Mucosa of descending colon (tissue), 3 donors: ENCODE measurements around the gene SAP30BP. TPM values are rescaled to one million over a fixed set of nuclear protein-coding genes. Genes with fewer than 3 reads are reported as not detected.

Source experiments
- ATAC-seq: fragments of 200-7000 bp; cut with Tn5 transposase; one replicate; pipeline ENCODE4 v1.9.1; 2020; ENCODE audit warnings: mild to moderate bottlenecking, moderate library complexity
- DNase-seq, 3 donors: peaks; one replicate each; pipeline ENCODE4 v3.0.0-alpha.2; 2020
- H3K36me3 ChIP-seq: fragments of 200-600 bp; one replicate; pipeline ENCODE4 v1.8.0; 2021; ENCODE audit warnings: low read depth, mild to moderate bottlenecking
- H3K4me1 ChIP-seq: fragments of 200-600 bp; one replicate; pipeline ENCODE4 v1.8.0; 2021; ENCODE audit warnings: low read depth, mild to moderate bottlenecking
- H3K4me3 ChIP-seq: fragments of 200-600 bp; one replicate; pipeline ENCODE4 v1.8.0; 2021; ENCODE audit warnings: mild to moderate bottlenecking
- H3K9me3 ChIP-seq: fragments of 200-600 bp; one replicate; pipeline ENCODE4 v1.8.0; 2021; ENCODE audit warnings: mild to moderate bottlenecking
- CTCF ChIP-seq: fragments of 200-600 bp; IDR thresholded peaks from one replicate; pipeline ENCODE4 v1.8.0; 2022; ENCODE audit warnings: antibody characterized with exemption, mild to moderate bottlenecking
- intact Hi-C, 2 donors: fragments of 100-400 bp; cut with DNase I in 1 of 2; cut with micrococcal nuclease in 1 of 2; formaldehyde crosslinking; loops; one replicate each; pipeline versions ENCODE4 v1.11.0 to v1.11.1; 2022; cut with DNase I, micrococcal nuclease
- total RNA-seq, 3 donors: library from RNA; stranded (reverse); fragmentation: NEBNext Ultra II Directional in 2 of 3; extraction: Animal tissue kit (Norgen Biotek cat#: 25700) in 2 of 3; gene quantifications; one replicate each; pipeline versions ENCODE4 v1.2.1 to v1.2.4, GENCODE V29; 2021 to 2023
- donor health status: DM: no; HTN: no; CAD: no; lungs with moderate emphysema.
- donor health status: DM: no; HTN: no; CAD: no.
- donor health status: DM: no; HTN: yes; CAD: no.

SAP30BP gene
- total RNA-seq, 3 donors from 2014 or later = 76.5 to 83.8 (median 76.9) TPM

GRCh38 chr17:75727391-75727790 lies 60.3 kb downstream of the SAP30BP start:
- TF ChIP-seq CTCF = no peak
- Histone ChIP-seq H3K36me3 (peaks cover 6% of the 10 kb centered on the region), H3K4me1 (peaks cover 18% of the 10 kb centered on the region), H3K9me3 (no peaks in the 10 kb centered on the region), H3K4me3 (no peak overlapping the region)
- ATAC-seq (no peak), DNase-seq (no peak)
- intact Hi-C loops = no loop called here

- Histone ChIP-seq H3K36me3 (peaks cover 6% of the 10 kb centered on the region), H3K4me1 (peaks cover 14% of the 10 kb centered on the region), H3K9me3 (no peaks in the 10 kb centered on the region), H3K4me3 (no peak overlapping the region)
- intact Hi-C loops = no loop called here
- no peak for DNase-seq
- TF ChIP-seq CTCF = no peak
- ATAC-seq = no peak
These were observed 62.2 kb downstream of the SAP30BP start for GRCh38 chr17:75729351-75729750.

GRCh38 chr17:75730065-75730464 lies 62.9 kb downstream of the SAP30BP start:
- DNase-seq = no peak
- peaks cover 10% of the 10 kb centered on the region for H3K4me1 ChIP-seq
- intact Hi-C loops = no loop called here
- no peak for TF ChIP-seq CTCF
- no peaks in the 10 kb centered on the region for H3K9me3 ChIP-seq
- ATAC-seq = no peak
- peaks cover 6% of the 10 kb centered on the region for H3K36me3 ChIP-seq
- H3K4me3 ChIP-seq = no peak overlapping the region

- intact Hi-C loops = no loop called here
These were observed 64.1 kb downstream of the SAP30BP start for GRCh38 chr17:75731086-75731715.

GRCh38 chr17:75731716-75732498 lies 64.8 kb downstream of the SAP30BP start:
- peak; percentile 94 for ATAC-seq
- intact Hi-C loops = no loop called here
- peak; percentile 89 to 91 (median 91) for DNase-seq
- no peak overlapping the region for H3K4me3 ChIP-seq
- TF ChIP-seq CTCF = no peak
- H3K4me1 ChIP-seq = peaks cover 10% of the 10 kb centered on the region
- H3K9me3 ChIP-seq = no peaks in the 10 kb centered on the region
- peaks cover 6% of the 10 kb centered on the region for H3K36me3 ChIP-seq

More at GRCh38 chr17:75731086-75731715, 64.1 kb downstream of the SAP30BP start:
- ATAC-seq (peak; percentile 5), DNase-seq (no peak)
- peaks cover 6% of the 10 kb centered on the region for H3K36me3 ChIP-seq
- H3K4me3 ChIP-seq = no peak overlapping the region
- H3K4me1 ChIP-seq = peaks cover 10% of the 10 kb centered on the region
- TF ChIP-seq CTCF = no peak
- no peaks in the 10 kb centered on the region for H3K9me3 ChIP-seq
